HL-60 (cell line): ENCODE data around the gene LRMDA.

Experiments used
- DNase-seq, 2 experiments: peaks; one replicate each; pipeline ENCODE4 v3.0.0-alpha.2; 2010 to 2020; ENCODE audit warnings: low read depth in 1 of 2, low spot score in 1 of 2
- H3K27ac ChIP-seq: fragments of 250-450 bp; sonication (Bioruptor Pico); replicated peaks from 2 replicates; pipeline ENCODE4 v1.5.1; 2020; ENCODE audit warnings: mild to moderate bottlenecking, moderate library complexity
- H3K27me3 ChIP-seq: fragments of 250-450 bp; sonication (Bioruptor Pico); 2 replicates; pipeline ENCODE4 v1.5.1; 2021; ENCODE audit warnings: mild to moderate bottlenecking, moderate library complexity; ENCODE audit not compliant: insufficient read depth, poor library complexity, severe bottlenecking
- H3K4me3 ChIP-seq: replicated peaks from 2 replicates; pipeline ENCODE4 v1.5.1; 2011; ENCODE audit warnings: mild to moderate bottlenecking, control low read depth, low read length; ENCODE audit not compliant: insufficient read depth
- CTCF ChIP-seq: IDR thresholded peaks from one replicate; pipeline ENCODE4 v1.5.1; 2011; ENCODE audit warnings: low read length, control low read depth, inconsistent platforms; ENCODE audit not compliant: insufficient read depth
- GABPA ChIP-seq: IDR thresholded peaks from 2 replicates; pipeline ENCODE4 v1.6.1; 2012; ENCODE audit warnings: low read depth
- POLR2AphosphoS5 ChIP-seq: IDR thresholded peaks from 2 replicates; pipeline ENCODE4 v1.6.1; 2012; ENCODE audit warnings: low read depth
- REST ChIP-seq: IDR thresholded peaks from 2 replicates; pipeline ENCODE4 v1.6.1; 2012; ENCODE audit warnings: low read depth; ENCODE audit not compliant: insufficient replicate concordance
- SPI1 ChIP-seq: IDR thresholded peaks from 2 replicates; pipeline ENCODE4 v1.6.1; 2012; ENCODE audit warnings: low read depth, mild to moderate bottlenecking, borderline replicate concordance

Gene LRMDA

GRCh38 chr10:75999001-75999400, 567.6 kb downstream of the LRMDA start:
- Histone ChIP-seq H3K27me3 (no peaks in the 10 kb centered on the region), H3K27ac (no peak overlapping the region), H3K4me3 (no peak overlapping the region)
- TF ChIP-seq POLR2AphosphoS5 (no peak), REST (no peak), GABPA (no peak)
- DNase-seq, result no peak

- no peak overlapping the region for H3K4me3 ChIP-seq
- H3K27me3 ChIP-seq, result no peaks in the 10 kb centered on the region
- TF ChIP-seq SPI1 (no peak), CTCF (no peak), GABPA (no peak), REST (no peak), POLR2AphosphoS5 (no peak)
- no peak overlapping the region for H3K27ac ChIP-seq
- no peak for DNase-seq
These were observed 568.2 kb downstream of the LRMDA start for GRCh38 chr10:75999515-76000209.

- no peak for TF ChIP-seq CTCF
- TF ChIP-seq SPI1, result no peak
- TF ChIP-seq POLR2AphosphoS5, result no peak
- no peak for TF ChIP-seq REST
- TF ChIP-seq GABPA, result no peak
- no peaks in the 10 kb centered on the region for H3K27me3 ChIP-seq
- DNase-seq, result no peak
- no peak overlapping the region for H3K4me3 ChIP-seq
- no peak overlapping the region for H3K27ac ChIP-seq
These were observed 569.1 kb downstream of the LRMDA start for GRCh38 chr10:76000550-76000949.
